Esophagus (tissue), 2 donors: ENCODE measurements around the gene CD8A. TPM values are rescaled to one million over a fixed set of nuclear protein-coding genes. Genes with fewer than 3 reads are reported as not detected.
"Not testable (repeated sequence)": the region's sequence is repeated elsewhere in the genome, so short reads cannot be mapped to it uniquely, and the experiment has no call there.

Experiments used
- H3K27ac ChIP-seq, 2 donors: one replicate each; pipeline ENCODE4 v1.5.1; 2013; ENCODE audit warnings: low read depth in 2 of 2, mild to moderate bottlenecking in 2 of 2, inconsistent platforms in 1 of 2, low read length in 1 of 2, moderate library complexity in 1 of 2
- H3K27me3 ChIP-seq, 2 donors: one replicate each; pipeline ENCODE4 v1.6.1; 2013; ENCODE audit warnings: low read length in 2 of 2, control low read depth in 1 of 2, mild to moderate bottlenecking in 1 of 2; ENCODE audit not compliant: insufficient read depth in 2 of 2, control insufficient read depth in 1 of 2
- H3K36me3 ChIP-seq, 2 donors: one replicate each; pipeline ENCODE4 v1.6.1; 2013; ENCODE audit warnings: low read length in 1 of 2; ENCODE audit not compliant: control insufficient read depth in 2 of 2, insufficient read depth in 2 of 2
- H3K4me1 ChIP-seq, 2 donors: one replicate each; pipeline ENCODE4 v1.6.1; 2013; ENCODE audit warnings: low read length in 1 of 2; ENCODE audit not compliant: control insufficient read depth in 2 of 2, insufficient read depth in 2 of 2
- H3K4me3 ChIP-seq, 2 donors: one replicate each; pipeline ENCODE4 v1.5.1; 2013; ENCODE audit warnings: low read length in 2 of 2, mild to moderate bottlenecking in 2 of 2, low read depth in 1 of 2, moderate library complexity in 1 of 2
- H3K9me3 ChIP-seq, 2 donors: one replicate each; pipeline ENCODE4 v1.6.1; 2013; ENCODE audit warnings: mild to moderate bottlenecking in 2 of 2, low read depth in 1 of 2, low read length in 1 of 2, moderate library complexity in 1 of 2; ENCODE audit not compliant: control insufficient read depth in 2 of 2, insufficient read depth in 1 of 2
- WGBS, 2 donors: extraction: QIAGEN DNeasy Blood & Tissue Kit; methylation state at CpG; one replicate each; pipeline ENCODE4 v1.1.7; 2013; 5-methylcytosine and 5-hydroxymethylcytosine counted together
- polyA plus RNA-seq, 2 donors: library from polyadenylated mRNA; stranded (reverse); fragments of 200-250 nt; gene quantifications; one replicate each; pipeline ENCODE4 v1.2.3, GENCODE V29; 2013
- donor health status: healthy with polysubstance abuse.
- donor health status: Bipolar disorder and iron deficiency.

Gene CD8A
- polyA plus RNA-seq, 2 donors, result 3.5 to 4.2 TPM

DNA sequence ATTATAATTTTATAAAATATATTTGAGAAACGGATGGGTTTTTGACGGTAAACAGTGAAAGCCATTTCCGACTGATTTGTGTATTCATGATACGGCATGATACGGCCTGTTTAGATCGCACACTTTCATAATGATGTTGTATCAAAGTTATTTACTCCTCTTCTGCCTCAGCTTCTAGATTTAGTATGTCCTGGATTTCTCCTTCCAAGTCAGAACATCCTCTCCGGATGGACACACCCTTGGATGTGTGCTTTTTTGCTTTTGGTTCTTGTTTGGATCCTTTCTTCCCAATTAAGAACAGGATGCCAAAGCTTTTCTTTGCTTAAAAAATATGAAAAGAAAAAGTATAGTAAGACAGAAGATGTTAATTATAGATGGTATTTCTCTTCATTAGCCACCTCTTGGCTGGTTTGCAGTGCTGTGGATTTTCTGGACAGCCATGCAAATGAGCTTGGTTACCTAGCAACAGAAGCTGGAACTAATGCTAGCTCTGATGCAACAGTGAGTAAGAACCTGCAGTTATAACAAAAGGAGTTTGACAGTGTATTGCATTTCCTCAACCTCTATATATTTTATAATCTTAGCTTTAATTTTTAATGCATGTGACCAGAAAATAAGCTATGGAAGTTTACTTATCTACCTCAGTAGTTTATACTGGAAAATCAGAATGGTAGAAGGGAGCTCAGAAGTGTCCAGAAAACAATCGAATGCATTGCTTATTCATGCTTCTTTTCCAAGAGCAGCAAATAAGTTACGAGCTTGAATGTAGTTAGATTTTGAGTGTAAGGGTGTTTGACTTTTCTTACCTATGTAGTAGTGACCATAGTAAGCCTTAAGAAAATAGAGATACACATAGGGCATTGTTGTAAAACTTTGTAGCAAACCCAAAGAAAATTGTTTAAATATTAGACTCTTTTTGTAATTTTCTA lies 42.7 kb downstream of the CD8A start:
- peak overlapping the region in 1 of 2 donors; percentile 30 for H3K27ac ChIP-seq
- H3K4me1 ChIP-seq, result no peaks in the 10 kb centered on the region
- H3K9me3 ChIP-seq, result no peaks in the 10 kb centered on the region
- no peaks in the 10 kb centered on the region for H3K27me3 ChIP-seq
- peaks cover 0 to 2% of the 10 kb centered on the region in 2 donors for H3K36me3 ChIP-seq
- no peak overlapping the region for H3K4me3 ChIP-seq
- WGBS, 2 donors, result 90 to 91% methylated on average over 9 of the region's 9 CpGs

DNA sequence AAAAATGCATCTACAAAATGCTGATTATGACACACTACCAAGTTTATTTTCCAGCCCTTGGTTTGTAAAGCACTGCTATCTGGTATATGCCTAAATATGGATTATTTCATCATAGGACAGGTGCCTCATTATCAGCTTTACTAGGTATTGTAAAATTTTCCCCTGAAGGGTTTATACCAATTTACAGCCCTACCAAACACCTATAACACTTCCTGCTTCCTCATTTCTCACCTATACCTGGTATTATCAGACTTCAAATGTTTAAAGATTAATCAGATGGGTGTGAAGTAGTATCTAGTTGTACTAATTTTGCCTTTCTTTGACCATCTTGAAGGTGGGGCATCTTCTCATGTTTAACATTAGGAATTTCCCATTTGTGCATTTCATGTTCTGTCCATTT lies 43.8 kb downstream of the CD8A start:
- Histone ChIP-seq H3K4me3 (no peak overlapping the region), H3K9me3 (no peaks in the 10 kb centered on the region), H3K36me3 (peaks cover 0 to 2% of the 10 kb centered on the region in 2 donors), H3K27ac (peak overlapping the region in 1 of 2 donors; percentile 33), H3K27me3 (no peaks in the 10 kb centered on the region), H3K4me1 (no peaks in the 10 kb centered on the region)

DNA sequence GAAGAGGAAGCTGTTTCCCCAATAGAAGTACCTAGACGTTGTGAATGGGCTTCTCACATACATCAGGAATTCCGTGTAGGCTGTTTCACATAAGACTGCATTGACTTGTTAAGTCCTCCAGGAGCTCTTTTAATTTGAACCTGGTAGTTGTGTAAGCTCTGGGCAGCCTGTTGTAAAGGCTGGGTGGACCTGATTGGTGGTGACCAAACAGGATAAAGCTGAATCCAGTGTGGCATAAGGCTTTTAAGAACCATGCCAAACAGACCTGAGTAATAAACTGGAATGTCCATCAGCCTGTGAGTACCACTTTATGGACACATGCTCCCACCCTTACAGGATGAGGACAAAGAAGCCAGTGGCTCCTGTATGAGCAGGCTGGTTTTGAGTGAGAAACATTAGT lies 46.6 kb downstream of the CD8A start:
- Histone ChIP-seq H3K36me3 (no peaks in the 10 kb centered on the region), H3K4me1 (no peaks in the 10 kb centered on the region), H3K4me3 (no peak overlapping the region), H3K27me3 (no peaks in the 10 kb centered on the region), H3K9me3 (no peaks in the 10 kb centered on the region), H3K27ac (peak overlapping the region; percentile 23 to 24)
- WGBS, 2 donors, result 70 to 83% methylated on average over 2 of the region's 2 CpGs

DNA sequence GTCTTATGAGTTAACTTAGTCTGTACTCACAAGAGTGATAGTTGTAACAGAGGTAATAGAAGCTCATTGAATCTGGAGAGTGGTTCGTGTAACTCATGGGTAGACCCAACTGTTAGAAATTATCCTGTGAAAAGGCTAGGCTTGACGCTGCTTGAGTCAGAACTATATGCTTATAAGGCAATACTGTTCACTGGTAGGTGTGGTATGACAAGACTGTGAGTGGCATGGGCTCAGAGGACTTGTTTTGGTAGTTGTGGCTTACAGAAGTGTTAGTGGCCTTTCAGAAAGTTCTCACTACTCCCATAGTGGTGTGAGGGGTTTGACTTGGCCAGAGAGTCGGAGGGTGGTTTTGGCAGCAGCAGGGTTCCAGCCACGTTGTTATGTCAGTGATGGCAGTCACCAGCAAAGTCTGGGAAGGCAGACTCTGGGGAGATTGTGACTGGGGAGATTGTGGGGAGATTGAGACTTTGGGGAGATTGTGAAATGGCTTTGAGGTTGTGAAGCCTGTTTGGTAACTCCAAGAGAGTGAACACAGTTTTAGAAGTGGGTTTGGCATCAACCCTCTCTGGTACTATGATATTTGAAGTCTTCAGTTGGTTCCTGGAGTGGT lies 48.7 kb downstream of the CD8A start:
- not testable (repeated sequence) for H3K36me3 ChIP-seq, H3K9me3 ChIP-seq, H3K4me1 ChIP-seq, H3K27me3 ChIP-seq, H3K4me3 ChIP-seq
- H3K27ac ChIP-seq, result peak overlapping the region; percentile 59 to 71
- WGBS, 2 donors, result 80% methylated on average over 1 of the region's 4 CpGs; no CpG with 5 or more reads in 1 of the 2 donors

GRCh38 chr2:86739889-86740288 lies 50.8 kb downstream of the CD8A start:
- H3K36me3 ChIP-seq, H3K4me1 ChIP-seq, H3K27me3 ChIP-seq, H3K27ac ChIP-seq, H3K9me3 ChIP-seq, H3K4me3 ChIP-seq: not testable (repeated sequence)
- WGBS, 2 donors, result no CpG with 5 or more reads among the region's 11 CpGs

GRCh38 chr2:86739485-86739884 lies 51.2 kb downstream of the CD8A start:
- not testable (repeated sequence) for H3K27me3 ChIP-seq, H3K9me3 ChIP-seq, H3K36me3 ChIP-seq, H3K4me1 ChIP-seq, H3K4me3 ChIP-seq, H3K27ac ChIP-seq

- not testable (repeated sequence) for H3K4me1 ChIP-seq, H3K4me3 ChIP-seq
- no CpG with 5 or more reads among the region's 1 CpG for WGBS, 2 donors
Measured at GRCh38 chr2:86734896-86735295, 55.8 kb downstream of the CD8A start.

More at GRCh38 chr2:86734896-86735295, 55.8 kb downstream of the CD8A start:
- not testable (repeated sequence) for H3K36me3 ChIP-seq, H3K27ac ChIP-seq, H3K9me3 ChIP-seq, H3K27me3 ChIP-seq

Other genes with a start within 250 kb of the CD8A start
- 100 to 1,000 TPM in 1 of 2 donors, 10 to 100 TPM in 1; 46.1 to 111 TPM for gene CHMP3, start 227.5 kb downstream of the CD8A start, polyA plus RNA-seq
- 10 to 100 TPM; 13.7 to 20.2 TPM for gene RNF103, start 167.0 kb downstream of the CD8A start, polyA plus RNA-seq
- 10 to 100 TPM; 19.2 to 38.5 TPM for gene RMND5A, start 70.6 kb downstream of the CD8A start, polyA plus RNA-seq
- 1 to 10 TPM; 1.6 to 1.7 TPM for gene CD8B, start 71.0 kb upstream of the CD8A start, polyA plus RNA-seq
- gene RGPD1, start 151.2 kb upstream of the CD8A start, polyA plus RNA-seq, result under 1 TPM; 0.18 to 0.49 TPM
- 1 to 10 TPM in 1 of 2 donors, under 1 TPM in 1; 0.68 to 4.5 TPM for gene PLGLB1, start 230.9 kb upstream of the CD8A start, polyA plus RNA-seq